ENCODE data around the gene MTR. TPM values are rescaled to one million over a fixed set of nuclear protein-coding genes. Genes with fewer than 3 reads are reported as not detected.

Gene MTR
- total RNA-seq, 4 donors from 2014 or later: 19.0 to 78.1 (median 47.5) TPM

- Histone ChIP-seq H3K27me3 (no peaks in the 10 kb centered on the region), H3K4me3 (peak overlapping the region; percentile 77 to 91), H3K27ac (peak overlapping the region; percentile 65 to 85), H3K4me1 (no peaks in the 10 kb centered on the region), H3K36me3 (no peaks in the 10 kb centered on the region), H3K9me3 (no peaks in the 10 kb centered on the region)
- DNase-seq: no peak
- intact Hi-C loops (cut with DNase I; ENCODE audit: low total_unique reads): no loop called here
- TF ChIP-seq CTCF (IDR thresholded peaks at IDR 0.05) (no peak), POLR2A (IDR thresholded peaks at IDR 0.05) (no peak)
These were observed 482 bp upstream of the MTR start for GRCh38 chr1:236794585-236795034.

- Histone ChIP-seq H3K27ac (peak overlapping the region; percentile 85 to 86), H3K27me3 (no peaks in the 10 kb centered on the region), H3K4me1 (no peaks in the 10 kb centered on the region), H3K36me3 (no peaks in the 10 kb centered on the region), H3K9me3 (no peaks in the 10 kb centered on the region), H3K4me3 (peak overlapping the region; percentile 77 to 91)
- TF ChIP-seq CTCF (IDR thresholded peaks at IDR 0.05) (no peak), POLR2A (IDR thresholded peaks at IDR 0.05) (no peak)
- intact Hi-C loops (cut with DNase I; ENCODE audit: low total_unique reads): no loop called here
- no peak for DNase-seq
These were observed 920 bp downstream of the MTR start for GRCh38 chr1:236795757-236796667.

GRCh38 chr1:236799001-236799400 lies 3.9 kb downstream of the MTR start:
- Histone ChIP-seq H3K4me3 (no peak overlapping the region), H3K27ac (no peak overlapping the region), H3K36me3 (no peaks in the 10 kb centered on the region), H3K27me3 (no peaks in the 10 kb centered on the region), H3K9me3 (no peaks in the 10 kb centered on the region), H3K4me1 (no peaks in the 10 kb centered on the region)
- DNase-seq: no peak
- TF ChIP-seq POLR2A (IDR thresholded peaks at IDR 0.05) (no peak), CTCF (IDR thresholded peaks at IDR 0.05) (no peak)
- intact Hi-C loops (cut with DNase I; ENCODE audit: low total_unique reads): no loop called here

GRCh38 chr1:236800002-236800620 lies 5.0 kb downstream of the MTR start:
- Histone ChIP-seq H3K36me3 (no peaks in the 10 kb centered on the region), H3K4me1 (no peaks in the 10 kb centered on the region), H3K27ac (no peak overlapping the region), H3K4me3 (no peak overlapping the region), H3K9me3 (no peaks in the 10 kb centered on the region), H3K27me3 (no peaks in the 10 kb centered on the region)
- TF ChIP-seq CTCF (IDR thresholded peaks at IDR 0.05) (no peak), POLR2A (IDR thresholded peaks at IDR 0.05) (no peak)
- DNase-seq: no peak
- intact Hi-C loops (cut with DNase I; ENCODE audit: low total_unique reads): no loop called here

GRCh38 chr1:236800623-236801022 lies 5.5 kb downstream of the MTR start:
- H3K27me3 ChIP-seq: no peaks in the 10 kb centered on the region
- intact Hi-C loops (cut with DNase I; ENCODE audit: low total_unique reads): no loop called here
- H3K9me3 ChIP-seq: no peaks in the 10 kb centered on the region
- H3K4me1 ChIP-seq: no peaks in the 10 kb centered on the region
- H3K36me3 ChIP-seq: no peaks in the 10 kb centered on the region
- no peak overlapping the region for H3K4me3 ChIP-seq
- H3K27ac ChIP-seq: no peak overlapping the region
- TF ChIP-seq POLR2A (IDR thresholded peaks at IDR 0.05): no peak
- no peak for TF ChIP-seq CTCF (IDR thresholded peaks at IDR 0.05)
- DNase-seq: no peak
